Stimulated activated CD8-positive, alpha-beta memory T cell treated with anti-CD3 and anti-CD28 coated beads, Interleukin-15, amount 100 ng/mL, for 24 hours (primary cell): ENCODE measurements around the gene LIN7A.

Source experiments
- DNase-seq: peaks from one replicate; pipeline ENCODE4 v3.0.0-alpha.2; 2020; ENCODE audit warnings: low read depth

LIN7A gene, protein sequence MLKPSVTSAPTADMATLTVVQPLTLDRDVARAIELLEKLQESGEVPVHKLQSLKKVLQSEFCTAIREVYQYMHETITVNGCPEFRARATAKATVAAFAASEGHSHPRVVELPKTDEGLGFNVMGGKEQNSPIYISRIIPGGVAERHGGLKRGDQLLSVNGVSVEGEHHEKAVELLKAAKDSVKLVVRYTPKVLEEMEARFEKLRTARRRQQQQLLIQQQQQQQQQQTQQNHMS

DNA sequence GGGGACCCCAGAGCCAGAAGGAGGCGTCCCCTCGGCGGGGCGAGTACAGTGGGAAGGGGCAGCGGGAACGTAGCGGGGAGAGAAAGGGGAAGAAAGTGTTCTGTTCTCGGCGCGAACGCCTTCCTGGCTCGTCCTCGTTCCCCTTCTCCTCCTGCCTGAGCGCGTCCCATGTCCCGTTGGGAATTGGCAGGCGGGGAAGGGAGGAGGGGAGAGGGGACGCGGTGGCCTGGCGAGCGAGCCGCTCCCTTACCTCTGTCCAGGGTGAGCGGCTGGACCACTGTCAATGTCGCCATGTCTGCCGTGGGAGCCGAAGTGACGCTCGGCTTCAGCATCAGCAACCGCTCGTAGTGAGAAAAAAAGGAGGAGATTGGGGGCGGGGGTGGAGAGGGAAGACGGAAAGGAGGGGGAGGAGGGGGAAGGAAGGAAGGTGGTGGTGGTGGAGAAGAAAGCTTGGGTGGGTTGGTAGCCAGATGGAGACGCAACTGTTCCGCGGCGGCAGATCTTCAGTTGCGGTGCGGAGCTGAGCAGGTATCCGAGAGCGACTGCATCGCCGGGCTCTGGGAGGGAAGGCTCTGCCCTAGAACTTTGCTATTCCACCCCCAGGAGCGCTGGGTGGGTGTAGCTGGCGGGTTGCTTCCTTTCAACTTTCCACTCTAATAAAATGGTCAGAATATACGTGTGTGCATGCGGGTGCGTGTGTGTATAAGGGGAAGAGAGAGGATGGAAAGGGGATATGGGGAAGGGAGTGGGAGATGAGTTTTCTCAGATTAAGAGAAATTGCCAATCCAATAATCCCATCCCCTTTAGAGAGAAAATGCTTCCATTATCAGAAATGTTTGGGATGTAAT, at the start of gene LIN7A:
Gene LIN7A, minus strand, starts transcription at position 544 of the 848 bp plus-strand sequence. Its CDS starts 212 bp downstream, at position 332.
- DNase-seq, result no peak

DNA sequence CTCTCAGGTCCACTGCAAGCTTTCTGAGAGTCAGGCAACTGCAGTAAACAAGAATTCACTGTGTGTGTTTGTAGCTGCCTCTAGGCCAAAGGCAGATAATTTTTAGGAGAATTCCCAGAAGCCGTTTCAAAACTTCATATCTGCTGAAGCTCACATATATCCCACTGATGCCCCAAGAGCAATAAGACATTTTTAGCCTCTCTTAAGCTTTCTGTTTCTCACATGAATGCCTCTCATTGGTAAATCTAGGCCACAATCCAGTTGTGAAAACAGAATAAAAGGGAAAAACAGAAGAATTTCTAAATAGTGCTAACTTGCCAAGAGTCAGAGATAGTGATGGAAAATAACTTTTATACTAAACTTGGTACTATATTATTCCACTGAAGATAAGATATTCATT, 48.5 kb upstream of the LIN7A start:
- DNase-seq, result no peak

DNA sequence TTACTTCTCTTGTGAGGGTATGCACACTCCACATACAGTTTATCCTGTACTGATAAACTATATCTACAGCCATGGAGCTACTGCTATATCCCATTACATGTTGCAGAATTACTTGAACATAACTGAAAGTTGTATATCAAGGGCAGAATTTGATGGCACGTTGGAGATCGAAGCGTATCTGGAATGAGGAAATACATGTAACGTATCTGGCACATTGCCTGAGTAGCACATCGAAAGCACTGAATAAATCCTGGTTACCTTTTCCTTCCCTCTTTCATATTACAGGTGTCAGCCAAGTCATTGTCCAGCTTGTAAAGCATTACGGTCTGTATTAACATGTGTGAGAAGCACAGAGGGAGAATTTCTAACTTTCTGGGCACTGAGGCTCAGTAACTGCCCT, 42.1 kb upstream of the LIN7A start:
- no peak for DNase-seq

DNA sequence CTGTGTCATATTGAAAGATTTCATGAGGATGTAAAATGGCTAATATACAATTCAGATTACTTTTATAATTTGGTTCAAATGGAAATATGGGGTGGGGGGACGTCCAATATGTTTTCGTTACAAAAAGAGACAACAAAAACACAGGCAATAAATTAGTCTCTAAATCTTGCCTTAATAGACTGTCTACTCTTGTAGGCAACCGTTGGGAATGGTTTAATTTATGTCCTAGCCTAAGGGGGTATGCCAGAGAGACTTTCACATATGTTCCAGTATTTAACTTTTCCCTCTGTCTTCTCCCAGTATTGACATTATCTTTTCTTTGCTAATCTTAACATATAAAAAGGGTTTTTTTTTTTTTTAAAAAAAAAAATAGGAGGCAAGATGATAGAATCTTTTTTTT, 41.5 kb upstream of the LIN7A start:
- DNase-seq, result no peak

DNA sequence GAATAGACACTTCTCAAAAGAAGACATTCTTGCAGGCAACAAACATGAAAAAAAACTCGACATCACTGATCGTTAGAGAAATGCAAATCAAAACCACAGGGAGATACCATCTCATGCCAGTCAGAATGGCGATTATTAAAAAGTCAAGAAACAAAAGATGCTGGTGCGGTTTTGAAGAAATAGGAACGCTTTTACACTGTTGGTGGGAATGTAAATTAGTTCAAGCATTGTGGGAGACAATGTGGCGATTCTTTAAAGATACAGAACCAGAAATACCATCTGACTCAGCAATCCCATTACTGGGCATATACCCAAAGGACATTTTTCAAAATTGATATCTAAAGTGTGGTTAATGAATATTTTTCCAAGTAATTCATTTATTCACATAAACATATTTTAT, 39.6 kb upstream of the LIN7A start:
- no peak for DNase-seq

DNA sequence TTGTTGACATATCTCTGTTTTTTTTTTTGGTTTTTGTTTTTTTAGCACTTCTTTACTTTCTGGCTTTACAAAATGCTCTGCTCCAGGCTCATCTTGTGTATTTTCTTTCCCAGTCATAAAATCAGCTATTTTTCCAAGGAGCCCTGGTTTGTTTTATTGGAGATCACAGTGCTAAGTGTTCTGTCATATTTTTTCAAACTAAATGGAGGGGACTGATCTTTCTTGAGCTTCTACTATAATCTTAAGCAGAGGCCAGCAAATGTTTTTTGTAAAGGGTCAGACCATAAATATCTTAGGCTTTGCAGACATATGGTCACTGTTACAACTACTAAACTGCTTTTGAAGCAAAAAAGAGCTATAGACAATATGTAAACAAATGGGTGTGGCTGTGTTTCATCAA, 30.6 kb upstream of the LIN7A start:
- no peak for DNase-seq

DNA sequence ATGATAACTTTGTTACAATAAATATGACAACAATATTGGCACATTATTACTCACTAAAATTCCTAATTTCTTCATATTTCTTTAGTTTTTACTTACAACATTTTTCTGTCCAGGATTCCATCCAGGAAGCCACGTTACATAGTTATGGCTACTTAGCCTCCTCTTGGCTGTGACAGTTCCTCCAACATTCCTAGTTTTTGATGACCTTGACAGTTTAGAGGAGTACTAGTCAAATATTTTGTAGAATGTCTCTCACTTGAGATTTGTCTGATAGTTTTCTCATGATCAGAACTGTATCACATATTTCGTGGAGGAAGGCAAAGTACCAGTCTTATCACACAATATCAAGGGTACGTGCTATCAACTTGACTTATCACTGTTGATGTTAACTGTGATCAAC, 29.8 kb upstream of the LIN7A start:
- DNase-seq, result no peak

DNA sequence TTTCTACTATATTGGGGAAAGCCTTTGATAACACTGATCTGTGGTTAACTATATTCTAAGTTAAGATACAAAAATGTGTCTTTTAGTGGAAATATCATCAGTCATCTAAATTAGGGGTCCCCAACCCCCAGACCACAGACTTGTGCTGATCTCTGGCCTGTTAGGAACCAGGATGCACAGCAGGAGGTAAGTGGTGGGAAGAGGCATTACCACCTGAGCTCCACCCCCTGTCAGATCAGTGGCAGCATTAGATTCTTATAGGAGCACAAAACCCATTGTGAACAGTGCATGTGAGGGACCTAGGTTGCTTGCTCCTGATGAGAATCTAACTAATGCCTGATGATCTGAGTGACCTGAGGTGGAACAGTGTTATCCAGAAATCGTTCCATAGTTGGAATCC, 28.3 kb upstream of the LIN7A start:
- no peak for DNase-seq

DNA sequence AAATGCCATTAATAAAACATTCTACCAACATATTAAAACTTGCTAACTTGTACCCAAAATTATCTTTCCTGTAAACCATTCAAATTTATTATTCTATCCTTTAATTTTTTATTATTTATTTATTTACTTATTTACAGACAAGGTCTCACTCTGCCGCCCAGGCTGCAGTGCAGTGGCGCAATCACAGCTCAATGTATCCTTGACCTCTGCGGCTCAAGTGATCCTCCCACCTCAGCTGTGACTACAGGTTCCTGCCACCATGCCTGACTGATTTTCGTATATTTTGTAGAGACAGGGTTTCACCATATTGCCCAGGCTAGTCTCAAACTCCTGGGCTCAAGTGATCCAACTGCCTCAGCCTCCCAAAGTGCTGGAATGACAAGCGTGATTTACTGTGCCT, 20.4 kb upstream of the LIN7A start:
- no peak for DNase-seq

DNA sequence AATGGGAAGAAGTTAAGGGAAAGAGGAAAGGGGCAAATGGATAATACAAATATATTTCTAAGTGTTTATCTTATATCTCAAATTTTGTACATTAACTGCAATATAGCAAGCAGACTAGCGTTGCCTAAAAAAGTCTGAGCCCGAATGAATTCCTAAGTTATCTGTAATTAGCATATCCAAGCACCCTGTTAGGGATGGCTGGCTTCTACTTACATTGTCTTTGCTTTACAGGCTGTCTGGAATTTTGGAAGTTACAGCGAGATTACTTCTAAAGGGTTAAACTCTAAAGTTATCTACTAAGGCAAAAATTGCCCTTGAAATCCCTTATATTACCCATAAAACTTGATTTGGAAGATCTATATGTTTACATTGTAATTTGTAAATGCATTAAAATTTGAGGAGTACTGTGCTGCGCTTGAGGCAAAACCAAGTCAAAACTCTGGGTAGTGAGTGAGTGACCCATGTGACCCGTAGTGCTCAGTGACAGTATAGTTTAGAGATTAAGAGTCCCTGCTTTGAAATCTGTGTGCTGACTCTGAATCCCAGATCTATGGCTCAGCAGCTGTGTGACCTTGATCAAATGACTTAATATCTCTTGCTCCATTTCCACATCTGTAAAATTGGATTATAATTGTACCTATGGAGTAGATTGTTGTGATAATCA, 17.3 kb upstream of the LIN7A start:
- no peak for DNase-seq

DNA sequence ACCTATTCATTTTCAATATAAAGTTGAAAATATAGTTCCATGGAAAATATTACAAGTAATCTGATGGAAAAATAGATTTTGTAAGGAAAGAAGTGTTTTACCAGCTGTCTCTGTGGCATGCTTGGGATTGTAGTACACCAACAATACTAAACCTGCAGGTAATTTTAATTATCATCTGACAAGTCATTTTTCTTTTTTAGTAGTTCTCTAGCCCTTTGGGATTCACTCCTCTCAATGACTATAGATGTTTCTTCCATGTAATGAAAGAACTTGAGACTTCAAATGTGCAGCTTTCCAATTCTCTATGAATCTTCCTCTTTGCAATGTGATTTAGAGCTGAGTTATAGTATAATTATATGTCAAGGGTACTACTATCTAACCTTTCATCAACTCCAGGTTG, 14.7 kb upstream of the LIN7A start:
- DNase-seq, result no peak

DNA sequence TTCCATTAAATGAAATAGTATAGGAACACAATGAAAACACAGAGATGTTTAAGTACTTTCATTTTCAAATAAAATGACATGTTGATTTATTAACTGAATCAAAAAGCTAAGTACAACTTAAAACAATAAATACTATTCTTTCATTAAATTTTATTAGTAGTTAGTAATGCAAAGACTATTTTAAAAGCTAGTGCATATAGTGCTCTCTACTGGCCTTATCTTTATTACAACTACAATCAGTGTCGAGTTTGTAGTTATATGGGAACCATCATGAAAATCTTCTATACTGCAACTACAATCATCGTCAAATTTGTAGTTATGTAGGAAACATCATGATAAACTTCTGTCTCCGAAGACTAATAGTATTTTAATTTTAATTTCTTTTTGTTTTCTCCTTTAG, 8.9 kb upstream of the LIN7A start:
- DNase-seq, result no peak

DNA sequence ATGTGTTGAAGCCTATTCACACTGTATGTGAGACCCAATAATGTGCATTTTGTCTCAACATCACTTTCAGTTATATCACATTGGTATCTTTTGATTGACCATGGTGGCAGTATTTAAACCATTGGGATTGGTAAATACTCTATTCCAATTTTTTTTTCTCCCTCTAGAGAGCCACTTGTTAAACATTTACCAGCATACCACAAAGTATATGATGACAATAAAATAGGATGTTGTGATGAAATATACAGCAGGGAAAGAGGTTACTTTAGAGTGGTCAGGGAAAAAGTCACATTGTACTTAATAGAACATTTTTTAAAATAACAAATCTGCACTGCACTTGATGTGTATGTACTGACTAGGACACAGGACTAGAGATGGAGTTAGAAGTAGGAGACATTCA, 5.6 kb upstream of the LIN7A start:
- DNase-seq, result no peak

DNA sequence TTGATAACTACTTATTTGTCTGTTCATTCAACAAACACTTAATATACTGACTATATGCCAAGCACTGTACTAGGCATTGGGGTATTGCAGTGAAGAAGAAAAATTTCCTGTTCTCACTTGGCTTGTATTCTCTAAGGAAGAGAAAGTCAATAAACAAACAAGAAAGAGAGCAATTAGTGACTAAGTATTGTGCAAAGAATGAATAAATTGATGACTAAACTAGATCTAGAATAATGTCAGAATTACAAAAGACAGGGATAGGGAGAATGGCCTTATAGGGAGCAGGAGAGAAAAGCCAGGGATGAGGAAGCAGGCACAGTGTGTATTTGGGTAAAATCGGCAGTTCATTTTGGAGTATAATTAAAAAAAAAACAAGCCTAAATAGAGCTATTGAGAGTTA, 4.2 kb upstream of the LIN7A start:
- no peak for DNase-seq

DNA sequence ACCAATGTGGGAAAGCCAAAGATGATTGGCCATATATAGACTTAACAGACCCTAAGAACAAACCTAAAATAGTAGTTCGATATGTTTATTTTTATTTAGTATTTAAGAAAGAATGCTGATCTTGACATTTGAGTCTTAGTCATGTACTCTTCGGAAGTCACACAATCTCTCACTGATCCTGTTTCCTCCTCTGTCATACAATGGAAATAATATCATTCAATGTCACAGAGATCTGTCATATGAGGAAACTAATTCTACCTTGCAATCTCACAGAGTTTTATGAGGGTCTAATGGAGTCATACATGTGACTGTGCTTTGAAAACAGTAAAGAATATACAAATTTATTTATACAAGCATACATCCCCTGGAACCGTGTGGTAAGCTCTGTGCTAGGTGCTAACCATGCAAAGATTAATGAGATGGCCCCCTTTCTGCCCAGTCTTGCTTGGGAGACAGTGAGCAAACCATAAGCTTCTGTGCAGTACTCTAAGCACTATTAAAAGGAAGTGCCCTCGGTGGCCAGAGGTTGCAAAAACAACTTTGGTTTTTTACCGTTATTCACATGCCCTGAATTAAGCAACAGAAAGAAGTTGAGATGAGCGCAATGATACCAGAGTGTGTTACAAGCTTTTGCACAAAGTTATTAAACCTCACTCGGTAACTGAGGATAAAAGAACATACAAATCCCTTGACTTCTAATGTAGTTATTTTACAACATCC, 1.7 kb upstream of the LIN7A start:
- DNase-seq, result no peak

DNA sequence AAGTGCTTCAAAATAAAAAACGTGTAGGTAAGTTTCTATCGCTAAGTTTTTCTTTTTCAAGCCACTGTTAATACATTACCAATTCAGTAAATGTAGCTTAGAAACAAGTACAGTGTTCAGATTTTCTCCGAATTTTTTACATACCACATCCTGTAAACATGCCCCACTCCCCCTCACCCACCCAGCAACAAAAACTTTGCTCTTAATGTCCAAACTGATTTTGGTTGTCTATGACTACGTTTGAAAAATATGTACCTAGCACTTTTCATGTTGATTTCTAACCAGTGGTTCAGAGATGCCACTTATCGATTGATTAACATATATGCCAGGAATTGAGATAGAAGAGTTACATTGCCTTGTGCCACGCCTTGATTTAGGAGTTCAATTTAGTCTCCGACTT, 663 bp upstream of the LIN7A start:
- no peak for DNase-seq

DNA sequence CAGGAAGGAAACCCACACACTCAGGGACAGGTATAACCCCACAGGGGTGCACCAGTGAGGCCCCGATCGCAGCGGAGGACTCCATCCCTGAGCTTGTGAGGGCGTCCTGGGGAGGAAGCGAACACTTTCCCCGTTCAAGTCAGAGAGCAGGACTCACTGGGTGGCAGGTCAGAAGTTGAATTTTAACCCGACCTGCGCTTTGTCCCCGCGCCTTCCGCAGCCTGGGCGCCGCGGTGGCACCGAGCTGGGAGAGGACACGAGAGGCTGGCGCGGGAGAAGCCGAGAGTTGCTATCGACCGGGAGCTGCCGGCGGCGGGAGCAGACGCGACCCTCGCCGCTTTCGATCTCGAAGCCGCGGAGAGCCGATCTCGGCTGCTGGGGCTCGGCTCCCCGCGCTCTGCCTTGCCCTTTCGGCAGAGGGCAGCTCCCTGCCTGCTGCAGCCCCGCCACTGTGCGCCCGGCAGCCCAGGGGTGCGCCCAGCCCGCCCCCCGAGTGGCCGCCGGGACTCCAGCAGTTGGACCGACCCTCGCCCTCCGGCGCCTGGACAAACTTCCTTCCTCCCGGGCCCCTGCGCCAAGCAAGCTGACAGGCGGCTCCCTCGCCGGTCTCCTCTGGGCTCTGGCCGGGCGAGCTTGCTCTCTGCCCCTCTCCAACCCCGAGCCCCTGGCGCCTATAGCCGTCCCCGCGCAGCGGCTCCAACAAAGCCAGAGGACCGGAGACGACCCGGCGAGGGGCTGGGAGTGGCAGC, 918 bp downstream of the LIN7A start:
- no peak for DNase-seq

DNA sequence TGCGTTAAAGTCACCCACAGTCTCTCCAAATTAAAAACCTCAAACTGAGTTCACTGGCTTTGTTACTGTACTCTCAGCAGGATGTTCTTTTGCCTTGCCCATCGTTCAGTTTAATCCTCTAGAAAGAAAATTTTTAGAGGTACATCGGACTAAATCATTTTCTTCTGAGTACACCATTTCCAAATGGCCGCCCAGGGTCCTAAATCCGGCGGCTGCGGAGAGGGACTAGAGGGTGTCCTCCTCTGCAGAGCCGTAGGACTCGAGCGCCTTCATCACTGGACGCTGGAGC, 1.4 kb downstream of the LIN7A start:
- no peak for DNase-seq

DNA sequence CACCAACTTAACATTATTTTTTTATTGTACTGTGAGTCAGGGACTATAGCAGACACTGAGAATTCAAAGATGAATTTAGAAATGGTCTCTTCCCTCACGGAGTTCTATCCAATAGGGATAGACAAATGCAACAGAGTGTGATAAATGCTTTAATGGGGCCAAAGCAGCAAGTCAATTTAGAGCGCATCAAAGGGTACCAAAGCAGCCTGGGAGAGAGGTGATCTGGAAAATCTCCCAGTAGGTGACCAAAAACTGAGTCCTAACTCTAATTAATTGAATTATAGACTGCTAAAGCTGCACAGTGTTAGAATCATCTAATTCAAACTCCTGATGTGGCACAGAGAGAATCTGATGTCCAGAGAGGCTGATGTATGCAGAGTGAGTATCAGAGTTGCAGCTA, 2.6 kb downstream of the LIN7A start:
- no peak for DNase-seq

DNA sequence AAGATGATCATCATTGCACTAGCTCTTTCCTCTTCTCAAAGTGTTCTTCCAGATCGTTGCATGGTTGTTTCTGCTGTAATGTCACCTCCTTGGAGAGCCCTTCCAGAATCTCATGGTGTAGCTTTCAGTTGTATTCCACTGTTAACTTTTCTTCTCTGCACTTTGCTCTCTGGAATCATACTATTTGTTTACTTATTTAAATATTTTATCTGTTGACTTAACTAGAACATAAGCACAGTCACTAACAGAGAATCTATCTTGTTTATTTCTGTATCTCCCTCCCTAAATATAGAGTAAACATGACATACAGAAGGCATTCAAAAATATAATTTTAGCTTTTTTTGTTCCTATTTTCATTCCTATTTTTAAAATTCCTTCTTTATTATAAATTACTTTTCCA, 11.8 kb downstream of the LIN7A start:
- no peak for DNase-seq

DNA sequence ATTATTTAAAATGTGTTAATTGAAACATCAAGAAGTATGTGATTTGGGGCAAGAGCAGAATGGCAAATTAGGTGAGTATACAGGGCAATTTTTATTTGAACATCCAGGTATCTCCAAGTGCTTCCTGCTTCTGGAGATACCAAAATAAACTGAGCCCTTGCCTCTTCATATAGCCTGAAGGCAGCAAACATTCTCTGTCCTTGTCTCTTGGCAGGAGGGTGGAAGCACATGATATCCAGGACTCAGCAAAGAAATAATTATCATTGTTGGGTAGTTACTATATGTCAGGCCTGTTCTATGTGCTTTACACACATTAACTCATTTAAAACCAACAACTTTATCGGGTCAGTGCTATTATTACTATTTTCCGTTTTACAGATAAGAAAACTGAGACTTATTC, 12.5 kb downstream of the LIN7A start:
- DNase-seq, result no peak

DNA sequence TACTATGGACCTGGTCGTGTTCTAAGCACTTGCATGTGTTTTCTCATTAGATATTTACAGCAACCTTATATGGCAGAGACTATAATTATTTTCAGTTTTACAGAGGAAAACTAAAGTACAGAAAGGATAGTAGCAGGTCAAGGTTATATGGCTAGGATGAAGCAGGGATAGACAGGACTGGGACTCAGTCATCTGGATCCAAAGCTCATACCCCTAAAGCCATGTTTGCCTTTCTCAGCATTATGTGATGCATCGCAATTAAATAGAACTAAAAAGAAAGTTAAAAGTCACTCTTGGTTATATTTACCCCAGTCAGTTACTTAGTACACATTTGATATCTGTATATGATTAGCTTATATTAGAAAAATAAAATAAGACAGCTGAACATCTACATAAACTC, 13.3 kb downstream of the LIN7A start:
- DNase-seq, result no peak
